ENCODE data around the gene OR4C11.

- TF ChIP-seq CTCF (IDR thresholded peaks at IDR 0.05) (no peak), POLR2A (IDR thresholded peaks at IDR 0.05) (no peak)
These were observed 47.7 kb upstream of the OR4C11 start for GRCh38 chr11:55655096-55655495.

Measured in esophagus squamous epithelium (tissue), 4 donors.